Measurements from ENCODE around the gene CELF1.

The CELF1 gene

DNA sequence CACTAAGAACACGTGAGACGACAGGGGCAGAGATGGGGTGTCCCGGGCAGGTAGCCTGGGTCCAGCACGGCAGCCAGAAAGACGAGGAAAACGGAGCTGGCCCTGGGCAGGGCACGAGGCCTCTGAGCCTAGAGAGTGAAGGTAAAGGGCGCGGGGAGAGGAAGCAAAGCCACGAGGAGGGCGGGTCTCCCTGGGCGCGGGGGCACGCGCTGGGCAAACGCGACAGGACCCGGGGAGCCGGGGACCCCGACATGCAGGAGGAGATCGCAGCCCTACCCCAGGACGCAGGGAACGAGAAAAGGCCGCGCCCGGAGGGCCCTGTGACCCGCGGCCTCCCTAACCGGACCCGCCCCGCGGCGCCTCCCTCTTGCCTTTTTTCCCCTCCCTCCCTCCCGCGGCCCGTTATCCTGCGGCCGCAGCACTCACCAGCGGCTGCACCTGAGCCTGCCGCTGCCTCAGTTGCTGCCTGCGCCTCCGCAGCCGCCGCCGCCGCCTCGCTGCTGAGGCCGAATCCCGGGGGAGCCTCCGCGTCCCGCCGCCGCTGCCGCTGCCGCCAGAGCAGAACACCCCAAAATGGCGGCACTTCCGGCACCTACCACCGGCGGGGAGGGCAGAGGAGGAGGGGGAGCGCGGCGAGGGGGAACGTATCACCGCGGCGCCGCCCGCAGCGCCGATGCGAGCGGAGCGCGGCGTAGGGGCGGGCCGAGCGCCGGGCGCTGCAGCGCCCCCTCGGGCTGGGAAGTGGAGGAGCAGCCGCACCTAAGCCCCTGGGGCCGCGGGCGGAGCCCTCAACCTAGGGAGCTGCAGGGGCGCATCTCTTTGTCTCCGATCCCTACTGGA is at the start of gene CELF1:
Gene CELF1, minus strand, starts transcription at position 567 of the 840 bp plus-strand sequence. CDS start 53,609 bp downstream, outside the sequence.
- DNase-seq (ENCODE audit: low read depth, low spot score), result peak; percentile 29
- peak within 1 kb of the TSS; percentile 87 for H3K27ac ChIP-seq

DNA sequence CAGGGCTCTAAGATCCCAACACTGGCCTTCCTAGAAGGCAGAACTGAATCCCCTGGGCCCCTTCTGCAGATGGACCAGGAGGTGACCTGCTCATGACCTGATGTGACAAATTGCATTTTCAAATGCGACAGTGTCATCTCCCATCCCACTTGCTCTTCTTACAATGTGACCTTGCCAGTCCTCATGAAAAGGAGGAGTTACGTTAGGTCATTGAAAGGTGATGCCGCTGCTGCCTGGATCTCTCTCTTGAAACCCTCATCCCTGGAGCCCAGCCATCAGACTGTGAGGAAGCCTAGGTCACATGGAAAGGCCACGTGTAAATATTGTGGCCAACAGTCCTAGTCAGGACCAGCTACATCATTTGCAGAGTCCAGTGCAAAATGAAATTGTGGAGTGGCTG is 47.0 kb upstream of the CELF1 start:
- H3K27ac ChIP-seq, result no peak overlapping the region
- no peak for DNase-seq (ENCODE audit: low read depth, low spot score)

DNA sequence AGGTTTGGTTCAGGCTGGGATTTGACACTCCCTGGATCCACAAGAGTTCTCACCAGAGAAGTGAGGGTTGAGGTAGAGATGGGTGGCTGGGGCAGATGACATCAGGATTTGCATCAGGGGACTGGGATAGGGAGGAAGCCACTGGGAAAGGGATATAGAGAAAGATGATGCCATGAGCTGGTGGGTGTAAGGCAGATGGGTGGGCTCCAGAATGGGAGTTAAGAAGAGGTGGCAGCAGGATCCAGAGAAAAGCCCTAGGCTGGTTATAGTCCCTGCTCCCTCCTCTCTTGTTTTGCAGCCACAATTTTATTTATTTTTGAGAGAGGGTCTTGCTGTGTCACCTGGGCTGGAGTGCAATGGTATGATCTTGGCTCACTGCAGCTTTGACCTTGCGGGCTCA is 43.0 kb upstream of the CELF1 start:
- no peak for DNase-seq (ENCODE audit: low read depth, low spot score)

DNA sequence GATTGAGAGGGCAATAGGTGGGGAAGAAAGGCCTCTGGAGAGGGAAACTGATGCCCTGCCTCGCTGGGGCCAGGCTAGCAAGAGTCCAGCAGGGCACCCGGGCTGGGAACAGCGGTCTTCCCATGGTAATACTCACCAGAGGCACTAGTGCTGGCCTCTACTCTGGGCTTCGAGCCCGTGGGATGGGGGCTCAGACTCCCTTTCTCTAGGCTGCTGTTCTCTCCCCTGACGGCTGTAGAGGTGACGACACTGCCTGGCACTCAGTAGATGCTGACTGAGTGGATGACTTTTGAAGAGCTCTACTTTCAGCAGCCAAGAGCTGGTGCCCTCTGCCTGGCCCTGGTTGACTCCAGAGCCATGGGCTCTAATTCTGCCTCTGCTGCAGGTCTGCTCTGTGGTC is 42.1 kb upstream of the CELF1 start:
- no peak overlapping the region for H3K27ac ChIP-seq
- no peak for DNase-seq (ENCODE audit: low read depth, low spot score)

More for the DNA sequence above, 43.0 kb upstream of the CELF1 start:
- no peak overlapping the region for H3K27ac ChIP-seq

DNA sequence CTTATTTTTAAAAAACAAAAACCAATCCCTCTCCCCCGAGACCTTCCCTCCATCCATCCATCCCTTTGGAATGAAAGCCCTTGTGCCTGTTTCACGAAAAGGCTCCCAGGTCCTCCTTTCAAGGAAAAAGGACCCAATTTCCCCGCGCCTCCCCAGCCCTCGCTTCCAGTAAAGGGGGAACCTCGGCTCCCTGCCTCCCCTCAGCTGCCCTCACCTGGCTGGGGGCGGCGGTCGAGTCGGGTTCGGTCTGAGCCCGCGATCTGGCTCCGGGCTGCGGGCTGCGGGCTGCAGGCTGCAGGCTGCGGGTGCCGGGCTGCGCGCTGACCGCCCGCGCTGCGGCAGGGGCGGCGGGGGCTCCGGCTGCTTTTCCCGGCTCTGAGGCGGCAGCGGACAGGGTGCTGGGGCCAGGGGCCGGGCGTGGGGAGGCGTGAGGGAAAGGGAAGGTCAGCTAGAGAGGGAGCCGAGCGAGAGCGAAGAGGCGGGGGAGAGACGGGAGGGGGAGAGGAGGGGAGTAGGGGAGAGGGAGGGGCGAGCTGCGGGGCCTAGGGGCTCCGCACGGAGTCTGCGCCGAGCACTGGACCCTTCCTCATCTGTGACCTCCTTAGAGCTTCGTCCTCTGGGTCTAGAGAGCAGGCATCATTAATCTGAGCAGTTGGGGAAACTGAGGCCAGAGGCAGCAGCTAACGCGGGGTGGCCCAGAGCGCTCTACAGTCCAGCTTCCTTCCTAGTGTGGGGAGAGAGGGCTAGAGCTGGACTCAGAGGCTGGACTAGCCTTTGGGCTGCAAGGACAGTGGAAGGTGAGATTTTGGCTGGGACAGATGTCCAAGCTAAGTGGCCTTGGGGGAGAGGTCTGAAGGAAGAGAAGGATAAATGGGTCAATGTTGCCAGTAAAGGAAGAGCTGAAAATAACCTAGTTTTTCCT is 41.3 kb upstream of the CELF1 start, which contains the start of gene C1QTNF4:
Gene C1QTNF4, minus strand, starts transcription at position 478 of the 922 bp plus-strand sequence. CDS start 3,601 bp downstream, outside the sequence.
- no peak within 1 kb of the TSS for H3K27ac ChIP-seq
- no peak for DNase-seq (ENCODE audit: low read depth, low spot score)

DNA sequence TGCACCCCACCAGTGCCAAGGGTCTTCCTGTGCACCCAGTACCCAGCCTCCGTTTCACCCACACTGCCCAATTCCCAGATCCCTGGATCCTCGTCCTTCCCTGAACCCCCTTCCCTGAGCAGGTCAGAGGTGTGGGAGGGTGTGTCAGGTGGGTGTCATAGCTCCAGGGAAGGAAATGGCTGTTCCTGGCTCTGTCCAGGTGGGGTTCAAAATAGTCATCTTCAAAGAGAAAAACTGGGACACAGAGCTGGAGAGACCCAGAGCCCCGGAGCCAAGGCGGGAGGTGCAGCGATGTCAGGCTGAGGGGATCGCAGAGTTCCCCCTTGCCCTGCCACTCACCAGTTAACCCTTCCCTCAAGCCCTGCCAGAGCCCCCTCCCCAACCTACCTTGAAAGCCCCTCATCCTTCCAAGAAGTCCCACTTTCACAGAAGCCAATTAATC is 40.6 kb upstream of the CELF1 start:
- no peak overlapping the region for H3K27ac ChIP-seq
- no peak for DNase-seq (ENCODE audit: low read depth, low spot score)

DNA sequence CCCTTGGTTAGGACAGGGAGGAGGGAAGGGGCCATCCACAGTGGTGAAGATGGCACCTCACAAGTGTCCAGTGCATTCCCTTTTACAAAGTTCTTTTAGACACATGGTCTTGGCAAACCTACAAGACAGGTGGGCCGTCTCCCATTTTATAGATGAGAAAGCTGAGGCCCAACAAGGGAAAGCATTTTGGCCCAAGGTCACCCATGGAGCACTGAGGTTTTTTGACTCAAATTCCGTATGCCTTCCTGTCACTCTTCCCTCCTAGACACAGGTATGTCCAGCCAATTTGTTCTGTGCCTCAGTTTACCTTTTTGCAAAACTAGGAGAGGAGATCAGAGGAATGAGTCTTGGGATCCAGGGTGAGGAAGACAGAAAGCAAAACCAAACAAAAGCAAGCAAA is 40.0 kb upstream of the CELF1 start:
- no peak overlapping the region for H3K27ac ChIP-seq
- no peak for DNase-seq (ENCODE audit: low read depth, low spot score)

DNA sequence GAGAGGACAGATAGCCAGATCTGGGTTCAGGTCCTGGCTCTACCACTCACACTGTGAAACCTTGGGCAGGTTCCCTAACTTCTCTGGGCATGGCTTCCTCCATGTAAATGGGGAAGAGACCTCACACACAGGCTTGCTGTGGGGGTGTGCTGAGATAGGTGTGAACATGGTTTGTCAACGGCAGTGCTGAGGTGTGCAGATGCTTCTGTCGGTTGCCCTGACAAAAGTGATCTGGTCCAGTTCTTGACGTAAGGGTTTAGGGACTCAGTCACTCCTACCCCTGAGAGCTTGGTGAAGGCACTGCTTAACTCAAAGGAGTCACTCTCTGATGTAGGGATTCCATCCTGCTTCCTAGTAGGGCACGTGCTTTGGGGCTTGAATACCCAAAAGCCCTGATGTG is 39.3 kb upstream of the CELF1 start:
- no peak for DNase-seq (ENCODE audit: low read depth, low spot score)
- no peak overlapping the region for H3K27ac ChIP-seq

DNA sequence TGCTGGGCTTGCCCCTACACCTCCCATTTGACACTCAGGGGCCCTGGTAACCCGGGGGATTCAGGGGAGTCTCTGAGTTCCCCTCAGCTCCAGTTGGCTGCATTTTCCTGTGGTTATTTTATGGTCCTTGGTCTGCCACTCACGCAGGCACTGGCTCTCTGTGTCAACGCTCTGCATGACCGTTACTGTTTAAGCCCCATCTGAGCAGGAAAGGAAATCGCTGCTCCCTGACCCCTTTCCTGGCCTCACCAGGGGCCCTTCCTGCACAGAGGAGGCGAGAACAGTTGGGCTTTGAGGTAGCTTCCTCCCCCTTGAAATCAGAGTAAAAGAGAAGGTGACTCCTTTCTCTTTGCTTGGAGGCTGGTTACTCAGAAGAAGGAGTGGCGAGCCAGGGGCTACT is 38.8 kb upstream of the CELF1 start:
- DNase-seq (ENCODE audit: low read depth, low spot score), result no peak

DNA sequence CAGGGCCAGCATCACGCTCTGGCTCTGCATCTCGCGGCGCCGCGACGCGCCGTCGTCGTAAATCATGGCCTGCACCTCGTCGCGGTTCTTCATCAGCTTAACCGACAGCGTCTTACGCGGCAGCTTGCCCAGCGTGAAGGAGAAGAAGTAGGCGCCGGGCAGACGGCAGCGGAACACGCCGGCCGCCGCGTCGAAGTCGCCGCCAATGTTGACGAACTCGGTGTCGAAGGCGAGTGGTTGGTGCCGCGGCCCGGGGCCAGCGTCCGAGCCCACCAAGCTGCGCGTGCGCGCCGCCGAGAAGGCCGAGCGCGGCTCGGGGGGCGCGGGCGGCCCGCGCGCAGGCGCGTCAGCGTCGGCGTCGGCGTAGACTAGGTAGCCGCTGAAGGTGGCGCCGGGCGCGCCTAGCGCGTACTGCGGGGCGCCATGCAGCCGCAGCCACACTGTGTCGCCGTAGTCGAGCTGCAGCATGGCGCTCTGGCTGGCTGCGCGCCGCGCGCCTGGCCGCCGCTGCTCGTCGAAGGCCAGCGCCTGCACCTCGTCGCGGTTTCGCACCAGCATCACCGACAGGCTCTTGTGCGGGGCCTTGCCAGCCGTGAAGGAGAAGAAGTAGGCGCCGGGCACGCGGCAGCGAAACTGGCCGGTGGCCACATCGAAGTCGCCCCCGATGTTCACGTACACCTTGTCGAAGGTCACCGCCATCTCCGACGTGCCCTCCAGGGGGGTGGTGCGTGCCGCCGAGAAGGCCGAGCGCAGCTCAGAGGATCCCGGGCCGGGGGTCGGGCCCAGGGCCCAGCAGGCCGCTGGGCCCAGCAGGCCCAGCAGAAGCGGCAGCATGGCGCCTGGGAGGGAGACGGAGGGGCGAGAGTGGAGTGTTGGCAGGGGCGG is 37.3 kb upstream of the CELF1 start:
- no peak for DNase-seq (ENCODE audit: low read depth, low spot score)

More for the DNA sequence above, 38.8 kb upstream of the CELF1 start:
- H3K27ac ChIP-seq, result no peak overlapping the region

DNA sequence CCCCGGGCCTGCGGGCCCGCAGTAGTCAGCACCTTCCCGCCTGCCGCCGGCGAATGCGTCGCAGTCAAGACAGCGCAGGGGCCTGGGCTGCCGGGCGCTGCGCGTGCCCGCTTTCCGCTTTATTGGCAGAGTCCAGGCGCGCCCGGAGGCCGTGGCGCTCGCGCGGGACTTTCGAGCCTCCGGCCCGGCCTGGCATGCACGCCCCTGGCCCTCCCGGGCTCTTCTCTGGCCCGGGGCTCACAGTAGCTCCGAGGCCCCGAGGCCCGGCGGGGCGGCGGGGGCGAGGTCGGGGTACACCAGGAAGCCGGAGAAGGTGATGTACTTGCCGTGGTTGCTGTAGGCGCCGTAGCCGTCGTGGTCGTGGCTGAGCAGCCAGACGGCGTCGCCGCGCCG is 36.6 kb upstream of the CELF1 start:
- no peak for DNase-seq (ENCODE audit: low read depth, low spot score)
- H3K27ac ChIP-seq, result no peak overlapping the region

More for the DNA sequence above, 37.3 kb upstream of the CELF1 start:
- no peak overlapping the region for H3K27ac ChIP-seq

DNA sequence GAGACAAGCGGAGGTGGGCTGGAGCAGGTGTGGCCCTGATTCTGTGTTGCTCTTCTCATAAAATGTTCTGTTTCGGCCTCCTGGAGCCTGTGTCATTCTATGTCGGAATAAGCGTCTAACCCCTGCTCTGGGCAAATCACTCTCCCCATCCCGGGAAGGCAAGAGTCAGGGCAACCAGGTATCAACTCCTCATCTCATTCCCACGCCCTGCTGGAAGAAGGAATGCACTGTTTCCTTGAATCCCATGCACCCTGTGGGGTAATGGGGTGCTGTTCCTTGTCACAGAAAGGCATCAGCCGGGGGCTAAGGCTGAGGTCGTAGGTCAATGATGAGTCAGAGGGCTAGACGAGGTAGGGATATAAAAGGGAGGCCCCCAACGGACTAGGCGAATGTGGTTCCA is 36.2 kb upstream of the CELF1 start:
- no peak for DNase-seq (ENCODE audit: low read depth, low spot score)

DNA sequence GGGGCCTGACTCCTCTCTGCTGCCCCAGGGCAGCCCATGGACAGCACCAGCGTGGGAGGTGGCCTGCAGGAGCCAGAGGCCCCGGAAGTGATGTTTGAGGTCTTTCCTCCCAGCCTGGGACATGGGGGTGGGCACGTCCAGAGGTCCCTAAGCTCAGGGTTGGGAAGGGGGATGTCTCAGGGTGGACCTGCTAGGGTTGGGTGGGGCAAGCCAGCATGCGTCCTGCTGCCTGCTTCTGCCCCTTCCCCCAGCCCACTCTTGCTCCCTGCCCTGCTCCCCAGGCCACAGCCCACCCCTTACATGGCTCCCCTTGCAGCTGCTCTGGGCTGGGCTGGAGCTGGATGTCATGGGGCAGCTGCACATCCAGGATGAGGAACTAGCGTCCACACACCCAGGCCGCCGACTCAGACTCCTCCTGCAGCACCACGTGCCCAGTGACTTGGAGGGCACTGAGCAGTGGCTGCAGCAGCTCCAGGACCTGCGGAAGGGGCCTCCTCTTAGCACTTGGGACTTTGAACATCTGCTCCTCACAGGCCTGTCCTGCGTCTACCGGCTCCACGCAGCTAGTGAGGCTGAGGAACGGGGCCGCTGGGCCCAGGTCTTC is 34.9 kb upstream of the CELF1 start:
- no peak for DNase-seq (ENCODE audit: low read depth, low spot score)
- no peak overlapping the region for H3K27ac ChIP-seq

More for the DNA sequence above, 36.2 kb upstream of the CELF1 start:
- H3K27ac ChIP-seq, result no peak overlapping the region

DNA sequence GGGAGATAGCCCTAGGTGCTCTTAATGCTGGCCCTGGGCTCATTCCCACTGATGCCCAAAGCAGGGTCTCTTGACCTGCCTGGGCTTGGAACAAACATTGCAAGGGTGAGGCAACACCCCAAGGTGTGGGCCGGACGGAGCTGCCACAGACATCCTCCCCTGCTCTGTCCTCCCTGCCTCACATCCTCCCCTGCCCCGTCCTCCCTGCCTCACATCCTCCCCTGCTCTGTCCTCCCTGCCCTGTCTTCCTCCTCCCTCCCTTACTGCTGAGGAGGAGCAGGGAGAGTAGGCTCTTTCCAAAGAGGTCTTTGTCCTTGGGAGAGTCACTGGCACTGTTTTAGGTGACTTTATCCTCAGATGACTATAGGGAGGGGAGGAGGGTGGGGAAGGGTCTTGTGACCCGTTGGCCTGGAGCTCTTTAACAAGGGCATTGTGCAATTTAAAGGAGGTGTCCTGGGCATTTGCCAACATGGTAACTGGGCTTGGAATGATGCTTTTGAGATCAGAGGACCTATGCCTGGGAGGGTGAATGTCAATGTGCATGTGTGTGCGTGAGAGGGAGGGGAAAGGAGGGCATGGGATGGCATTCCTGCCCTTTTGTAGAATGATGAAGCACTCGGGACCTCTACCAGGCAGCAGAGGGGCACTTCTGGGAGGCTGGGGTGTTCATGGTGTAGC is 34.2 kb upstream of the CELF1 start:
- DNase-seq (ENCODE audit: low read depth, low spot score), result no peak
- no peak overlapping the region for H3K27ac ChIP-seq

DNA sequence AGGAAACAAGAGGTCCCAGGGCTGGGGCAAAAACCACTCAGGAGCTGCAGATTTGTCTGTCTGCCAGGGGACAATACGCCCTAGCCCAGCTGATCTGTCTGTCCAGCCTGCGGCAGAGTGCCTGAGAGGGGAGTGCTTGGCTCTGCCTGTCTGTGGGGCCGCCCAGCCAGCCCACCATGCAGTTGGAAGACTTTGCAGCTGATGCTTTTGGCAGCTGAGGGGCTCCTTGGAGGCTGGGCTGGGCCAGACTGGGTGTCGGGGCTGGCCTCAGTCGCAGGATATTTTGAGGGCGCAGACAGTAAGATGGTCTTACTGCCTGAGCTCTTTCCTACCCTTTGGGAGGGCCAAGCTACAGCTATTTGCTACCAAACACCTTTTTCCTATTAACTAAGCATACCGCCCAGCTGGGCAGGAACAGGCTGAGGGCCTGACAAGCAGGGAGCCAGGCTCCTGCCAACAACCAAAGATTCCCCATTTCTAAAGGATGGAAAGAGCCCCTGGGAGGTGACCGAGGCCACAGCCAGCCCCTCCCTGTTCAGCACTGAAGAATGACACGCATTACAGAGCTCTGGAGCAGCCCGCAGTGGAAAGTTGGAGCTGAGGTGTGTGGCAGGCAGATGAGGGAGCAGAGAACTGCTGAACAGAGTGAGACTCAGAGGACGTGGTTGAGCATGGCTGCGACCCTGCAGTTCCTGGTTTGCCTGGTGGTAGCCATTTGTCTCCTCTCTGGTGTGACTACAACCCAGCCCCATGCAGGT is 33.3 kb upstream of the CELF1 start, which contains the start of gene FAM180B:
Gene FAM180B, plus strand, starts transcription at position 581 of the 758 bp plus-strand sequence. Its CDS starts 91 bp downstream, at position 672.
- DNase-seq (ENCODE audit: low read depth, low spot score), result no peak
- no peak within 1 kb of the TSS for H3K27ac ChIP-seq

DNA sequence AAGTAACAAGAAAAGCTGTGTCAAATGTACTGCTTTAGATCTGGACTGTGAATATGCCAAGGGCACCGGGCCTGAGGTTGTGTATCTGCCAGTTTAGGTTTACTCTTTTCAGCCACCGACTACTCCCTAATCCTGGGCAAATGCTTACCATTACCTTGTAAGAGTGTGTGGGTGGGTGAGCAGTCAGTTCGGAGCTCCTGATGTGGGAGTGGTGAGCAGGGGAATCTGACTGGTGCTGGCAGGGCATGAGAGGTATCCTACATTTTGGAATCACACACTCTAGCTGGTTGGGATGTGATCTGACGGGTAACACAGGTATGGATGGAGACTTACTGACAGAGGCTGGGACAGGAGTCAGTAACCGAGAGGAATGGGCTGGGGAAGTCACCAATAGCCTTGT is 30.9 kb upstream of the CELF1 start:
- H3K27ac ChIP-seq, result no peak overlapping the region
- DNase-seq (ENCODE audit: low read depth, low spot score), result no peak

DNA sequence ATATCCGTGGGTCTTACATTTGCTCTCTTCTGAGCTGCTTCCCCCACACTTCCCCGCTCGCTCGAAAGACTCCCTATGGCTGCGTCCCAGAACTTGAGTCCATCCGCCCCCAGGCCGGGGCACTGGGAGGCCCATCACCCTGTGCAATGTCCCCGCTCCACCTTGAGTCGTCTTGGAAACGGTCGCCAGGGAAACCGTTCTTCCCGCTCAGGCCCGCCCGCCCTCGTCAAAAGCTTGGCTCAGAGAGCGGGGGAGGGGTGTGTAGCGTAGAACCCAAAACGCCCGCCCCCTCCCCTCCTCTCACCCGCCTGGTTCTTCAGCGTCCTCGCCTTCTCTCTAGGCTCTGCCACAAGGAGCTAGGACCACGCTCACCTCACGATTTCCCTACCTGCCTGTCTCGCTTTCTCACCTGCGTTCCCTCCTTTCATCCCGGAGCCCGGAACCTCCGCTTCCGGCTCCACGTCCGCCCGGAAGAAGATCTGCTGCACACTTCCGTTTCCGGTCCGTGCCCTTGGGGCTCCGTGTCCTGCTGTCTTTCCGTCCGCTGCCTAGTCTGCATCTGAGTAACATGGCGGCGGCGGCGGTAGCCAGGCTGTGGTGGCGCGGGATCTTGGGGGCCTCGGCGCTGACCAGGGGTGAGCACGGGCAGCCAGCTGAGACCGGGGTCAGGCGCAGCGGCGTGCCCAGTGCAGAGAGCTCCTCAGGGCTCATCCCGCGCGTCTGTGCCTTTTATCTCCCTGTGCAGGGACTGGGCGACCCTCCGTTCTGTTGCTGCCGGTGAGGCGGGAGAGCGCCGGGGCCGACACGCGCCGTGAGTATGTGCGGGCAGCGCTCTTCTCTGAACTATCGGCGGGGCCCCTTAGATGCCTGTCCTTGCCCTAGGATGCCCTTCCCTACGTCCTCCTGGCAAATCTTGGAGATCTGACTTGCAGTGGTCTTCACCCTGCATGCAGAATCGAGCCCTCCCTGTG is 25.9 kb upstream of the CELF1 start, which contains the start of the genes KBTBD4 and NDUFS3:
Gene KBTBD4, minus strand, starts transcription at position 447 of the 971 bp plus-strand sequence. Its CDS starts 19 bp downstream, at position 428.
Gene NDUFS3, plus strand, starts transcription at position 551 of the 971 bp plus-strand sequence. Its CDS starts 18 bp downstream, at position 569.
- peak within 1 kb of the TSS; percentile 65 for H3K27ac ChIP-seq
- DNase-seq (ENCODE audit: low read depth, low spot score), result peak; percentile 52
